PFSK-1 (cell line): ENCODE results near the gene STX18.

ENCODE experiments used
- FOXP2 ChIP-seq: optimal IDR thresholded peaks from 2 replicates; pipeline ENCODE3; 2011; ENCODE audit warnings: borderline replicate concordance, control low read depth, inconsistent platforms; ENCODE audit not compliant: insufficient read depth; ENCODE audit errors: extremely low read length, extremely low read depth
- POLR2AphosphoS5 ChIP-seq: IDR thresholded peaks from 2 replicates; pipeline ENCODE4 v1.6.1; 2012; ENCODE audit warnings: low read depth, mild to moderate bottlenecking, control low read depth, low read length, moderate library complexity
- REST ChIP-seq, 2 experiments: IDR thresholded peaks; 2 replicates each; pipeline versions ENCODE4 v1.6.1 to v1.8.0; 2011 to 2012; ENCODE audit warnings: low read depth in 2 of 2, low read length in 2 of 2, control low read depth in 1 of 2, inconsistent platforms in 1 of 2, mild to moderate bottlenecking in 1 of 2, moderate library complexity in 1 of 2; ENCODE audit not compliant: insufficient read depth in 1 of 2
- SIN3A ChIP-seq: IDR thresholded peaks from 2 replicates; pipeline ENCODE4 v1.6.1; 2012; ENCODE audit warnings: mild to moderate bottlenecking, low read length, moderate library complexity, borderline replicate concordance; ENCODE audit not compliant: insufficient read depth
- TAF1 ChIP-seq: IDR thresholded peaks from 2 replicates; pipeline ENCODE4 v1.6.1; 2012; ENCODE audit warnings: low read length, control low read depth, borderline replicate concordance; ENCODE audit not compliant: insufficient read depth

Gene STX18

GRCh38 chr4:4491396-4491893, 50.4 kb downstream of the STX18 start:
- TF ChIP-seq SIN3A (no peak), POLR2AphosphoS5 (no peak), REST (IDR thresholded peaks at IDR 0.05; ENCODE audit: insufficient read depth in 1 of 2, low read depth in 2 of 2, low read length in 2 of 2) (no peak), FOXP2 (no peak), TAF1 (no peak)

DNA sequence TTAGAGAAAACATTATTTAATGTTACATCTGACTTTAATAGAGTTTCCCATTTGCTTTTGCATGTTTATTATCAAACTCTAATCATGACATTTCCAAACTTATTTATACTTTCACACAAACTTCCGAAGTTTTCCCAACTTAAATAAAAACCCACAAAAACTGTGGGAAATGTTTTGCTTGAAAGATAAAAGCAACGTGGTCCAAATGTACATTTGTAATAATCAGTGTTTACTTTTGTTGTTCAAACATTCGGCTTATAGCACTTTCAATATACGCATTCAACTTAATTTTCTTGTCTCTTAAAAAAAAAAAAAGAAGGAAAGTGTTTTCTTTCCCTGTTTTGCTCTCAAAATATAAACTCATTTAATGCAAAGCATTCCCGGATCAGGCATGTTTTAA, 51.0 kb downstream of the STX18 start:
- TF ChIP-seq TAF1: no peak
- no peak for TF ChIP-seq SIN3A
- no peak for TF ChIP-seq REST (IDR thresholded peaks at IDR 0.05; ENCODE audit: insufficient read depth in 1 of 2, low read depth in 2 of 2, low read length in 2 of 2)

DNA sequence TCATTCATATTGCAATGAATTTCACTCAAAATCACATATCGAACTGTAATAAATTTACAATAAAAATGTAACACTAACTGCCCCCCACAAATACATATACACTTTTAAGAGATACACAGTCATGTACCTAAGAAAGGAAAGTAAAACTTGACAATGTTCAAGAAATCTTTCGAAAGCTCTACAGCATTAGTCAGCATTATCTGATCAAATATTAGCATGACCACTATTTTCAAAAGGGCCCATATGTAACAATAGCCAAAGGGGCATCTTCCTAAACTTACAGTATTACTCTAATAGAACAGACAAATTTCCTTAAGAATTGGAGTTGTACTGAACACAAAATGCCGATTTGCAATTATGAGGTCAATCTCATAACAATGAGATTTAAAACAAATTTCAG, 51.8 kb downstream of the STX18 start:
- no peak for TF ChIP-seq SIN3A
- no peak for TF ChIP-seq REST (IDR thresholded peaks at IDR 0.05; ENCODE audit: insufficient read depth in 1 of 2, low read depth in 2 of 2, low read length in 2 of 2)
- no peak for TF ChIP-seq FOXP2
- no peak for TF ChIP-seq TAF1
- no peak for TF ChIP-seq POLR2AphosphoS5

DNA sequence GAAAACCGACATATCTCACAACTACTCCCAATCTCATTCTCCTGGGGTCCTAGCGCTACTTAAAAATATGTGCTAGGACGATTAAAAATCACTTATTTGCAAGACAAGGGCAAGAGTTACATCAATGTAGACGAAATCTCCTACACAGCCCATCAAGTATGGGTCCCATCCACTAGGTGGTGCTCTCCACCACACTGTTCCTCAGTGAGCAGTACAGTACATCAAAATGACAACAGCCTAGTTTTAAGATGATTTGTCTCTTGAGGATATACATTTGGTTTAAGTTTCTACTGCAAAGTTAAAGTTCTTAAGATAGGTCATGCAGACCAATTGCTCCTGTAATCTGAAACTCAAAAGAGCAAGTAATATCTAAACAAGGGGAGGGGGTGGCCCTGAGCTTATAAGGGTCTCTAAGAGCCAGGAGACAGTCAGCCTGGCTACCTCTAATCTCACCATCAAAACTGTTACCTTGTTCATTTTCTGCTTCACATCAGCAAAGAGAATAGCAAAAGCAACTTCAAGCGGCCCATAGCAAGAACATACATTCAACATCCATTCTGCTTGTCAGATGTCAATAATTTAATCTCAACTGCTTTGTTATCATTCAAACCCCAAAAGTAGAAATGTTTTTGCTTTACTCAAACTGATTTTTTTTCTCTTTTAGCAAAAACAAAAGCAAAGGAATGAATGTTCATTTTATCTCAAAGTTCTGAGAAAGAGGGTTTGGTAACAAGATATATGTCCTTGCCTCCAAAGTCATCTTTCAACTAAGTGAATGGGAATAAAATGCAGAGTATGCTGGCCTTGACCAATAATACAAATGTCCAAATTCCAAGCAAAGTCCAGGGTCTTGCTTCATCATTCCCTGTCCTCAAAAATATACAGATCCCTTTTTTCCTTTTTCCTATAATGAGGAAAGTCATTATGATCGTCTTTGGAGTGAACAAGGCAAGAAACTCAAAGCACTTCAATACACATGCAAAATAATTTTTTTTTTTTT, 53.1 kb downstream of the STX18 start:
- TF ChIP-seq REST (IDR thresholded peaks at IDR 0.05; ENCODE audit: insufficient read depth in 1 of 2, low read depth in 2 of 2, low read length in 2 of 2): no peak
- TF ChIP-seq FOXP2: no peak
- no peak for TF ChIP-seq TAF1
- no peak for TF ChIP-seq POLR2AphosphoS5
- TF ChIP-seq SIN3A: no peak
